ENCODE data around the gene SERPINA4.

- TF ChIP-seq CTCF (conservative IDR thresholded peaks at IDR 0.05 in 1 of 2, IDR thresholded peaks at IDR 0.05 in 1 of 2; ENCODE audit: low read depth in 1 of 2, low read length in 2 of 2) (no peak), EZH2 (IDR thresholded peaks at IDR 0.05; ENCODE audit: low read length, missing control alignments) (no peak)
These were observed 49.9 kb downstream of the SERPINA4 start for GRCh38 chr14:94611179-94611578.

All from fibroblast of lung (primary cell).